OCI-LY7 (cell line): ENCODE results near the gene ZBTB32. TPM values are rescaled to one million over a fixed set of nuclear protein-coding genes. Genes with fewer than 3 reads are reported as not detected.
"Not testable (repeated sequence)": the region's sequence is repeated elsewhere in the genome, so short reads cannot be mapped to it uniquely, and the experiment has no call there.

ENCODE experiments used
- BruUV-seq: library from RNA; stranded (reverse); fragments of 400-500 nt; replicated peaks from 2 replicates; lab custom pipeline; 2021; lab: Mats Ljungman, UMichigan
- CTCF ChIA-PET: fragments of 300-600 bp; sonication (Branson Sonifier 250); formaldehyde crosslinking; loops from one replicate; lab custom pipeline; 2022; ENCODE audit warnings: antibody characterized with exemption; ENCODE audit not compliant: unreplicated experiment; lab: Charles Lee
- POLR2A ChIA-PET: fragments of 300-600 bp; sonication (Branson Sonifier 250); formaldehyde crosslinking; loops from one replicate; lab custom pipeline; 2022; ENCODE audit warnings: antibody characterized with exemption; lab: Charles Lee
- DNase-seq: peaks from one replicate; pipeline ENCODE4 v3.0.0-alpha.2; 2015; ENCODE audit warnings: low spot score
- H2AFZ ChIP-seq: fragments of 200-600 bp; sonication (generic), shearing (Covaris generic); 2 replicates; pipeline ENCODE4 v1.6.1; 2014; ENCODE audit warnings: mild to moderate bottlenecking, antibody characterized with exemption, low read length, moderate library complexity
- H3K27ac ChIP-seq: fragments of 200-600 bp; sonication (generic); 2 replicates; pipeline ENCODE4 v1.5.1; 2014; ENCODE audit warnings: mixed run types, low read depth, mild to moderate bottlenecking, moderate library complexity, low read length, inconsistent platforms; ENCODE audit not compliant: poor library complexity, severe bottlenecking
- H3K36me3 ChIP-seq: fragments of 200-600 bp; sonication (generic); 2 replicates; pipeline ENCODE4 v1.6.1; 2014; ENCODE audit warnings: mild to moderate bottlenecking, antibody characterized with exemption, low read length, moderate library complexity, mixed read lengths; ENCODE audit not compliant: insufficient read depth
- H3K4me1 ChIP-seq: fragments of 200-600 bp; sonication (generic); 2 replicates; pipeline ENCODE4 v1.5.1; 2014; ENCODE audit warnings: mild to moderate bottlenecking, low read length; ENCODE audit not compliant: insufficient read depth, poor library complexity, severe bottlenecking
- H3K4me2 ChIP-seq: fragments of 200-600 bp; sonication (generic); 2 replicates; pipeline ENCODE4 v1.6.1; 2014; ENCODE audit warnings: mild to moderate bottlenecking, low read length
- H3K4me3 ChIP-seq: fragments of 200-600 bp; sonication (generic); 2 replicates; pipeline ENCODE4 v1.5.1; 2014; ENCODE audit warnings: mild to moderate bottlenecking, low read depth, low read length; ENCODE audit not compliant: poor library complexity, severe bottlenecking
- H3K79me2 ChIP-seq: fragments of 200-600 bp; sonication (generic); 2 replicates; pipeline ENCODE4 v1.6.1; 2016; ENCODE audit warnings: low read depth, mild to moderate bottlenecking, low read length, moderate library complexity, mixed read lengths; ENCODE audit not compliant: insufficient read depth
- H3K9me2 ChIP-seq: fragments of 200-600 bp; sonication (generic); 2 replicates; pipeline ENCODE4 v1.6.1; 2016; ENCODE audit warnings: mild to moderate bottlenecking, low read length, mixed read lengths; ENCODE audit not compliant: insufficient read depth
- H3K9me3 ChIP-seq: fragments of 200-600 bp; sonication (generic); 2 replicates; pipeline ENCODE4 v1.6.1; 2014; ENCODE audit warnings: mild to moderate bottlenecking, mixed run types, low read length, mixed read lengths
- H4K20me1 ChIP-seq: fragments of 200-600 bp; sonication (generic); 2 replicates; pipeline ENCODE4 v1.6.1; 2014; ENCODE audit warnings: mild to moderate bottlenecking, antibody characterized with exemption, low read length, moderate library complexity, mixed read lengths; ENCODE audit not compliant: insufficient read depth
- EZH2phosphoT487 ChIP-seq: fragments of 200-600 bp; sonication (generic); IDR thresholded peaks from 2 replicates; pipeline ENCODE4 v1.6.1; 2018; ENCODE audit warnings: low read depth, borderline replicate concordance, mild to moderate bottlenecking, mixed run types, antibody characterized with exemption, low read length, moderate library complexity, mixed read lengths
- intact Hi-C: fragments of 100-400 bp; cut with micrococcal nuclease; formaldehyde crosslinking; loops from one replicate; pipeline ENCODE4 v1.10.0; 2022; ENCODE audit not compliant: unreplicated experiment
- total RNA-seq, 2 experiments: library from RNA; depleted of rRNA in 1 of 2; stranded (reverse); fragments of >200 nt in 1 of 2; shearing (Covaris generic) in 1 of 2; gene quantifications; 2 replicates each; pipeline ENCODE4 v1.2.3, GENCODE V29; 2014 to 2022
- TF ChIP-seq, protein P1 (sequence below): fragments of 200-600 bp; sonication (generic); conservative IDR thresholded peaks from 2 replicates; pipeline ENCODE4 v1.5.1; 2014; ENCODE audit warnings: mild to moderate bottlenecking, antibody characterized with exemption, low read length, moderate library complexity, mixed read lengths

ZBTB32 gene
- total RNA-seq, 2 experiments from 2014 or later, result not detected

DNA sequence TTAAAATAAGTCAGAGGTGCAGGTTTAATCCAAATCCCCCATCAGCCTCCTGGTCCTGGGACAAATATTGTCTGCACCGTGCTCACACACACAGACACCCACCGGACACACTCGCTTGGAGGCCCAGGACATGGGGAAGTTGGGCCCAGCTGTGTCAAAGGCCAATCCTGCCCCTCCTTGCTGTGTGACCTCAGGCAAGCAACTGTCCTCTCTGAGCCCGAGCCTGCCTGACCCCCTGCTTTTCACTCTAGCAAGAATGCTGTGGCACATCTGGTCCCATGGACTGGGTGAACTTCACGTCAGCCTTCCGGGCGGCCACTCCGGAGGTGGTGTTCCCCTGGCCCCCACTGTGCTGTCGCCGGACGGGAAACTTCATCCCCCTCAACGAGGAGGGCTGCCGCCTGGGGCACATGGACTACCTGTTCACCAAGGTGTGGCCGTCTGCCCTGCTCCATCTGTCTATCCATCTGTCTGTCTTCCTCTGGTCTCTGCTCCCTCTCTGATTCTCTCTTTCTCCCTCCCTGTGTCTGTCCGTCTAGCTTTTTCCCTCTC, 28.7 kb upstream of the ZBTB32 start:
- no TSS peak for BruUV-seq
- H3K9me3 ChIP-seq, result no peaks in the 10 kb centered on the region
- H3K4me2 ChIP-seq, result no peak overlapping the region
- ChIA-PET POLR2A (interaction anchor here (0.6 kb wide), 1 partner anchor 16 kb away, joined by 3 read pairs; no protein-coding TSS in a partner anchor), CTCF (no interaction called here)
- intact Hi-C loops, result no loop called here
- H3K27ac ChIP-seq, result no peak overlapping the region
- H3K79me2 ChIP-seq, result no peaks in the 10 kb centered on the region
- H2AFZ ChIP-seq, result no peak overlapping the region
- H3K9me2 ChIP-seq, result no peaks in the 10 kb centered on the region
- H4K20me1 ChIP-seq, result no peaks in the 10 kb centered on the region
- H3K4me1 ChIP-seq, result no peaks in the 10 kb centered on the region
- DNase-seq, result no peak
- no peak for TF ChIP-seq EZH2phosphoT487
- TF ChIP-seq, protein P1, sequence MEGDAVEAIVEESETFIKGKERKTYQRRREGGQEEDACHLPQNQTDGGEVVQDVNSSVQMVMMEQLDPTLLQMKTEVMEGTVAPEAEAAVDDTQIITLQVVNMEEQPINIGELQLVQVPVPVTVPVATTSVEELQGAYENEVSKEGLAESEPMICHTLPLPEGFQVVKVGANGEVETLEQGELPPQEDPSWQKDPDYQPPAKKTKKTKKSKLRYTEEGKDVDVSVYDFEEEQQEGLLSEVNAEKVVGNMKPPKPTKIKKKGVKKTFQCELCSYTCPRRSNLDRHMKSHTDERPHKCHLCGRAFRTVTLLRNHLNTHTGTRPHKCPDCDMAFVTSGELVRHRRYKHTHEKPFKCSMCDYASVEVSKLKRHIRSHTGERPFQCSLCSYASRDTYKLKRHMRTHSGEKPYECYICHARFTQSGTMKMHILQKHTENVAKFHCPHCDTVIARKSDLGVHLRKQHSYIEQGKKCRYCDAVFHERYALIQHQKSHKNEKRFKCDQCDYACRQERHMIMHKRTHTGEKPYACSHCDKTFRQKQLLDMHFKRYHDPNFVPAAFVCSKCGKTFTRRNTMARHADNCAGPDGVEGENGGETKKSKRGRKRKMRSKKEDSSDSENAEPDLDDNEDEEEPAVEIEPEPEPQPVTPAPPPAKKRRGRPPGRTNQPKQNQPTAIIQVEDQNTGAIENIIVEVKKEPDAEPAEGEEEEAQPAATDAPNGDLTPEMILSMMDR, result no peak
- no peak overlapping the region for H3K4me3 ChIP-seq
- no peaks in the 10 kb centered on the region for H3K36me3 ChIP-seq

- no peak for TF ChIP-seq EZH2phosphoT487
- TF ChIP-seq, protein P1, result no peak
- DNase-seq, result no peak
- Histone ChIP-seq H3K4me2 (no peak overlapping the region), H3K9me3 (no peaks in the 10 kb centered on the region), H3K36me3 (no peaks in the 10 kb centered on the region), H3K9me2 (no peaks in the 10 kb centered on the region), H2AFZ (no peak overlapping the region), H3K4me3 (no peak overlapping the region), H3K4me1 (no peaks in the 10 kb centered on the region), H3K79me2 (no peaks in the 10 kb centered on the region), H3K27ac (no peak overlapping the region), H4K20me1 (no peaks in the 10 kb centered on the region)
- CTCF ChIA-PET, result no interaction called here
- intact Hi-C loops, result loop anchor here (5.0 kb wide), 1 partner anchor 143 kb away; the partner anchor contains the start of gene TMEM147
- POLR2A ChIA-PET, result no interaction called here
- BruUV-seq, result no TSS peak
These were observed 14.5 kb upstream of the ZBTB32 start for GRCh38 chr19:35689836-35690235.

DNA sequence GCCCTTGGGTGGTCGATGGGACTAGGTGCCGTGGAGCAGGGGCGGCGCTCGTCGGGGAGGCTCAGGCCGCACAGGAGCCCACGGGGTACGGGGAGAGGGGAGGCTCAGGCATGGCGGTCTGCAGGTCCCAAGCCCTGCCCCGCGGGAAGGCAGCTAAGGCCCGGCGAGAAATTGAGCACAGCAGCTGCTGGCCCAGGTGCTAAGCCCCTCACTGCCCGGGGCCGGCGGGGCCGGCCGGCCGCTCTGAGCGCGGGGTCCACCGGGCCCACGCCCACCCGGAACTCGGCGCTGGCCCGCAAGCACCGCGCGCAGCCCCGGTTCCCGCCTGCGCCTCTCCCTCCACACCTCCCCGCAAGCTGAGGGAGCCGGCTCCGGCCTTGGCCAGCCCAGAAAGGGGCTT, 13.3 kb upstream of the ZBTB32 start:
- H3K9me3 ChIP-seq, H3K4me2 ChIP-seq, H3K79me2 ChIP-seq, H3K36me3 ChIP-seq, H2AFZ ChIP-seq, H4K20me1 ChIP-seq, H3K4me3 ChIP-seq, H3K4me1 ChIP-seq, H3K9me2 ChIP-seq, BruUV-seq, DNase-seq, H3K27ac ChIP-seq: not testable (repeated sequence)
- intact Hi-C loops, result loop anchor here (5.0 kb wide), 1 partner anchor 144 kb away; the partner anchor contains the start of gene TMEM147
- CTCF ChIA-PET, result interaction anchor here (0.6 kb wide), 1 partner anchor 53 kb away, joined by 8 read pairs; no protein-coding TSS in a partner anchor
- POLR2A ChIA-PET, result interaction anchor here (0.7 kb wide), 1 partner anchor 287 kb away, joined by 3 read pairs; no protein-coding TSS in a partner anchor
